Mucosa of stomach (tissue), 1 donor: ENCODE data around the gene UFSP1.

Source experiments
- H3K27me3 ChIP-seq: one replicate; pipeline ENCODE4 v1.7.0; 2013; ENCODE audit warnings: mild to moderate bottlenecking, low read length; ENCODE audit not compliant: control insufficient read depth, insufficient read depth
- H3K36me3 ChIP-seq: one replicate; pipeline ENCODE4 v1.7.0; 2013; ENCODE audit warnings: low read length; ENCODE audit not compliant: control insufficient read depth, insufficient read depth
- H3K4me1 ChIP-seq: one replicate; pipeline ENCODE4 v1.7.0; 2013; ENCODE audit warnings: mild to moderate bottlenecking, low read length; ENCODE audit not compliant: control insufficient read depth, insufficient read depth
- H3K4me3 ChIP-seq: one replicate; pipeline ENCODE4 v1.7.0; 2013; ENCODE audit warnings: low read length
- H3K9ac ChIP-seq: one replicate; pipeline ENCODE4 v1.7.0; 2013; ENCODE audit warnings: mild to moderate bottlenecking, low read length, moderate library complexity
- H3K9me3 ChIP-seq: one replicate; pipeline ENCODE4 v1.7.0; 2013; ENCODE audit warnings: mild to moderate bottlenecking, low read length, moderate library complexity; ENCODE audit not compliant: control insufficient read depth
- donor health status: Pancreatic carcinoma.

Gene UFSP1

GRCh38 chr7:100874300-100874576 is 15.3 kb downstream of the UFSP1 start:
- Histone ChIP-seq H3K27me3 (no peaks in the 10 kb centered on the region), H3K9me3 (no peaks in the 10 kb centered on the region), H3K36me3 (no peaks in the 10 kb centered on the region), H3K4me1 (peaks cover 26% of the 10 kb centered on the region), H3K4me3 (peak overlapping the region; percentile 97), H3K9ac (peak overlapping the region; percentile 96)

DNA sequence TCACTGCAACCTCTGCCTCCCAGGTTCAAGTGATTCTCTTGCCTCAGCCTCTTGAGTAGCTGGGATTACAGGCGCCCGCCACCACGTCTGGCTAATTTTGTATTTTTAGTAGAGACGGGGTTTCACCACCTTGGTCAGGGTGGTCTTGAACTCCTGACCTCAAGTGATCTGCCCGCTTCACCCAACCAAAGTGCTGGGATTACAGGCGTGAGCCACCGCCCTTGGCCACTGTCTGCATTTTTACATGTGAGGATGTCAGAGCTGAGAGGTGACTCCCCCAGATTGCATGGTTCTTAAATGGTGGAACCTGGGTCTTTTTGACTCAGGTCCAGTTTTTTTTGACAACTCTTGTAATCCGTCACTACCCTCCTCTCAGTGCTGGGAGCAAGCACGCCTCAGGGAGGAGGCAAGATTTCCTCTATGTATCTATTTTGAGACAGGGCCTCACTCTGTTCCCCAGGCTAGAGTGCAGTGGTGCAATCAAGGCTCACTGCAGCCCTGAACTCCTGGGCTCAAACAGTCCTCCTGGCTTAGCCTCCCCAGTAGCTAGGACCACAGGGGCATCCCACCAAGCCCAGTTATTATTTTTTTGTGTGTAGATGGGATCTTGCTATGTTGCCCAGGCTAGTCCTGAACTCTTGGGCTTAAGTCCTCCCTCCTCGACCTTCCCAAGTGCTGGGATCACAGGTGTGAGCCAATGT is 15.8 kb downstream of the UFSP1 start:
- Histone ChIP-seq H3K4me1 (peaks cover 26% of the 10 kb centered on the region), H3K9me3 (no peaks in the 10 kb centered on the region), H3K4me3 (peak overlapping the region; percentile 97), H3K9ac (peak overlapping the region; percentile 96), H3K27me3 (no peaks in the 10 kb centered on the region), H3K36me3 (no peaks in the 10 kb centered on the region)

DNA sequence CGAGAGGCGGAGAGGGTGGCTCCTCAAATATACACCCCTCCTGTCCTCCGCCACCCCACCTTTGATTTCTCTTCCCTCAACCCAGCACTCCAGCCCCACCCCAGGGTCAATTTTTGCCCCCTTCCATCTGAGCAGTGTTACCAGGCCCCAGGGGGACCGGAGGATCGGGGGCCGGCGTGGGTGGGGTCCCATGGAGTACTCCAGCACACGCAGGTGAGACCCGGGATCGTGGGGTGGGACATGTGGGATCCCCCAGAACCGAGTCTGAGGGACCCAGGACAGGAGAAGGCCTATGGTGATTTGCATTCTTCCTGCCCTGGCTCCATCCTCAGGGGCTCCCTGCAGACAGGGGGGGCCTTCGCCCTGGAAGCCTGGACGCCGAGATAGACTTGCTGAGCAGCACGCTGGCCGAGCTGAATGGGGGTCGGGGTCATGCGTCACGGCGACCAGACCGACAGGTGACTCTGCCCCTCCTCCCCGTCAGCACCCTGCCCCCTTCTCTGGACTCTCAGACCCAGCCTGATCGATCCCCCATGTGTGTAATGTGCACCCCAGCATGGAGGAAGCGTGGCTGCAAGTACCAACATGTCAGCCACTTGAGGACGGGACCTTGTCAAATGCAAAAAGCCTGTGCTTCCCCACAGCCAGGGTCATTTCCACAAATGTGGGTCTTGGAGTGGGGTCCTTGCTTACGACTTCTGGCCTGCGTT is 21.6 kb downstream of the UFSP1 start:
- no peaks in the 10 kb centered on the region for H3K9me3 ChIP-seq
- H3K27me3 ChIP-seq = no peaks in the 10 kb centered on the region
- peak overlapping the region; percentile 96 for H3K9ac ChIP-seq
- peak overlapping the region; percentile 69 for H3K4me3 ChIP-seq
- no peaks in the 10 kb centered on the region for H3K36me3 ChIP-seq
- peaks cover 25% of the 10 kb centered on the region for H3K4me1 ChIP-seq

DNA sequence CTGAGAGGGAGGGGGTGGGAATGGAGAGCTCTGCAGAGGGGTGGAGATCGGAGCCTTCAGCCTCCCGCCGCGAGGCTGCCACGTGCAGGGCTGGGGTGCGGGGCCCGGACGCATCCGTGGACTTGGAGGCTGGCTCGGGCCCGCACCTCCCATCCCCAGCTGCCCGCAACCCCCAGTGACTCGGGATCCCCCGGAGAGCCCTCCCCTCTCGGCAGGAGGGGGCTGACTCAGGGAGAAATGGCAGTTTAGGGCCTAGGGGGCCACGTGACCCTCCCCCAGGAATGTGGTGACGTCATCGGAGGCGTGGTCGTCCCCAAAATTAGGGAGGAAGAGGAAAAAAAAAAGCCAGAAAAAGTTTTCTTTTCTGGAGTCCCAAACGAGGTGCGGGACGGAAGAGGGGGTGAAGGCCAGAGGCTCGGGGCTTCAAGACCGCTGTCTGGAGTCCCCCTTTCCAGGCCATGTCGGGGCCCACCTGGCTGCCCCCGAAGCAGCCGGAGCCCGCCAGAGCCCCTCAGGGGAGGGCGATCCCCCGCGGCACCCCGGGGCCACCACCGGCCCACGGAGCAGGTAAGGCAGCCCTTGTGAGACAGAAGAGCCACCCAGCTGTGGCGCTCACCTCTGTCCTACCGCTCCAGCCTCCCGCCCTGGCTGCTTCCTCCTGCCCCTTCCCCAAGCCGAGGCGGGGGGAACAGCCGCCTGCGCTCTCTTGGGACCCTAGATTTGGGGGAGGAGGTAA is 22.3 kb downstream of the UFSP1 start, which contains the start of gene TRIP6:
TSS of gene TRIP6 (plus strand) at position 348 of the 736 bp plus-strand sequence. CDS start at position 459, 111 bp downstream.
- no peaks in the 10 kb centered on the region for H3K27me3 ChIP-seq
- H3K4me3 ChIP-seq = peak within 1 kb of the TSS; percentile 69
- H3K36me3 ChIP-seq = no peaks in the 10 kb centered on the region
- no peaks in the 10 kb centered on the region for H3K9me3 ChIP-seq
- H3K9ac ChIP-seq = peak within 1 kb of the TSS; percentile 96
- H3K4me1 ChIP-seq = peaks cover 25% of the 10 kb centered on the region

- H3K9me3 ChIP-seq = no peaks in the 10 kb centered on the region
- peak overlapping the region; percentile 96 for H3K9ac ChIP-seq
- H3K4me3 ChIP-seq = peak overlapping the region; percentile 69
- peaks cover 25% of the 10 kb centered on the region for H3K4me1 ChIP-seq
- H3K36me3 ChIP-seq = no peaks in the 10 kb centered on the region
- H3K27me3 ChIP-seq = no peaks in the 10 kb centered on the region
Measured at GRCh38 chr7:100866729-100867039, 22.8 kb downstream of the UFSP1 start.

GRCh38 chr7:100865938-100866728 is 23.4 kb downstream of the UFSP1 start:
- Histone ChIP-seq H3K9me3 (no peaks in the 10 kb centered on the region), H3K36me3 (no peaks in the 10 kb centered on the region), H3K4me1 (peaks cover 25% of the 10 kb centered on the region), H3K9ac (peak overlapping the region; percentile 96), H3K4me3 (peak overlapping the region; percentile 69), H3K27me3 (no peaks in the 10 kb centered on the region)

DNA sequence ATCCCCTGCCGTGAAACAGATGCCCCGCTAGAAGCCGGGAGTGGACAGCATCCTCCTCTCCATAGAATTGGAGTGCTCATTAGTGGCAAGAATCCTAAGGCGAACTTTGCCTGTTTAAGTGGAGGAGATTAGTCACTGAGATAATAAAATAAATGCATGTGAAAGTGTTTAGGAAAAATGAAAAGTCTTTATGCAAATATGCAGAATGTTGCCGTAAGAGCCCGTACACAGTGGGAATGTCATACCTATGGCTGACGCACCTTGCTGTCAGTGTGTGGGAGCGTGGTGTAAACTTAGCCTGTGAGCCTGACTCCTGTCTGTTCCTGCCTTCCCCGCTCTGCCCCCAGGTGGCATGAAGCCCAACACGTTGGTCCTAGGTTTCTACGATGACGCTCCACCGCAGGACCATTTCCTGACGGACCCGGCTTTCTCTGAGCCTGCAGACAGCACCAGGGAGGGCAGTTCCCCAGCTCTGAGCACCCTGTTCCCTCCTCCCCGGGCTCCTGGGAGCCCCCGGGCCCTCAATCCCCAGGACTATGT is 24.1 kb downstream of the UFSP1 start:
- H3K4me3 ChIP-seq = no peak overlapping the region
- H3K9ac ChIP-seq = peak overlapping the region; percentile 96
- H3K27me3 ChIP-seq = no peaks in the 10 kb centered on the region
- no peaks in the 10 kb centered on the region for H3K9me3 ChIP-seq
- H3K4me1 ChIP-seq = peaks cover 25% of the 10 kb centered on the region
- no peaks in the 10 kb centered on the region for H3K36me3 ChIP-seq

GRCh38 chr7:100864263-100864845 is 25.2 kb downstream of the UFSP1 start:
- no peaks in the 10 kb centered on the region for H3K27me3 ChIP-seq
- H3K36me3 ChIP-seq = no peaks in the 10 kb centered on the region
- H3K9ac ChIP-seq = no peak overlapping the region
- no peak overlapping the region for H3K4me3 ChIP-seq
- H3K4me1 ChIP-seq = peaks cover 25% of the 10 kb centered on the region
- no peaks in the 10 kb centered on the region for H3K9me3 ChIP-seq

DNA sequence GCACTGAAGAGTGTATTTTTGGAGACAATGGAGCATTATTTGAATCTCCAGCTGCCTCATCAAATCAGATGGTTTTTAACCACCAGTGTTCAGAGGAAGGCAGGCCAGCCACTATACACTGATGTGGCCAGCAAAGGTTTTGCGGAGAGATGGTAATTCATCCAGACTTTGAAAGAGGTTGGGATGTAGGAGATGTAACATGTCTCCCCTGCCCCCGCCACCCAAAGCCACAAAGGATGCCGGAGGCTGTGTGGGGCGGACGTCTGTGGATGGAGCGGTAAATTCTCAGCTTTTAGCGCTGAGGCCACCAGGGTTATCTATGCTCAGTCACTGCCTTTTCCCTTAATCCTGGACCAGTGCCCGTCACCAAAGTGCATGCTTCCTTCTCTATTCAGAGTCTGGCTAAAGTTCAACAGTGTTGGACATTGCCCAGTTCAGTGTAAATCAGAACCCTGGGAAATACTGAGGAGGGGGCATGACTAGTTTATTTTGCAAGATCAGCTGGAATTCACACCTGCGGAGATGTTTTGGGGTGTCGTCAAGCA is 26.0 kb downstream of the UFSP1 start:
- Histone ChIP-seq H3K36me3 (no peaks in the 10 kb centered on the region), H3K9ac (no peak overlapping the region)

DNA sequence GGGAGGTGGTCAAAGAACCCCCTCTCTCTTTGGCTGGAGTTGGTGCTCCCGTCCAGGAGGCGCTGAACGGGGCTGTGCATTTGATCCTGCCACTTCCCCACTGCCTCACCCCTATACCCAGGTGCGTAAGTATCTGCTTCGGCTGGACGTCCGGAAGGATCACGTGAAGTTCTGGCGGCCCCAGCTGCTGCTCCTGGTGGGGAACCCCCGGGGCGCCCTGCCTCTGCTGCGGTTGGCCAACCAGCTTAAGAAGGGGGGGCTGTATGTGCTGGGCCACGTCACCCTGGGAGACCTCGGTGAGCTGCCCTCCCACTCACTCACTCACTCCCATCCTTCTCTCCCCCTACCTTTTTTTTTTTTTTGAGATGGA is 27.9 kb downstream of the UFSP1 start:
- H3K27me3 ChIP-seq = no peaks in the 10 kb centered on the region
- H3K9me3 ChIP-seq = no peaks in the 10 kb centered on the region
- peaks cover 15% of the 10 kb centered on the region for H3K4me1 ChIP-seq
- H3K9ac ChIP-seq = no peak overlapping the region
- no peak overlapping the region for H3K4me3 ChIP-seq
- no peaks in the 10 kb centered on the region for H3K36me3 ChIP-seq

More for the DNA sequence above, 26.0 kb downstream of the UFSP1 start:
- H3K4me3 ChIP-seq = no peak overlapping the region
- no peaks in the 10 kb centered on the region for H3K27me3 ChIP-seq
- peaks cover 25% of the 10 kb centered on the region for H3K4me1 ChIP-seq
- H3K9me3 ChIP-seq = no peaks in the 10 kb centered on the region
